ENCODE measurements around the gene PIGU.

DNA sequence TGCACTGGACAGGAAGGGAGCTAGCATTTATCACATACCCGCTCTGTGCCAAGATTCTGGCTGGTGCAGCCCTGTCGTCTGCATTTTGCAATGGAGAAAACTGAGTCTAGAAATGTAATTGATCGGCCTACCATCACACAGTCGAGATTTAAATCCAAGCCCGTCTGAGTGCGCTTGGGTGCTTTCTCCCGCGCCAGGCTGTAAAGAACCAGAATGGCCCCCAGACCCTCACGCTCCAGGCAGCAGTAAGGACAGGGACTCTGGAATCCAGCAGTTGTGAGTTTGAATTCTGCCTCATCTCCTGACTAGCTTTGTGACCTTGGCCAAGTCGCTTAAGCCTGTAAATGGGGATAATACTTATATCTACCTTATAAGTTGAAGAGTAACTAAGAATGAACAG, 149.9 kb downstream of the PIGU start:
- TF ChIP-seq POLR2A (IDR thresholded peaks at IDR 0.05) = no peak
- TF ChIP-seq, protein P1, sequence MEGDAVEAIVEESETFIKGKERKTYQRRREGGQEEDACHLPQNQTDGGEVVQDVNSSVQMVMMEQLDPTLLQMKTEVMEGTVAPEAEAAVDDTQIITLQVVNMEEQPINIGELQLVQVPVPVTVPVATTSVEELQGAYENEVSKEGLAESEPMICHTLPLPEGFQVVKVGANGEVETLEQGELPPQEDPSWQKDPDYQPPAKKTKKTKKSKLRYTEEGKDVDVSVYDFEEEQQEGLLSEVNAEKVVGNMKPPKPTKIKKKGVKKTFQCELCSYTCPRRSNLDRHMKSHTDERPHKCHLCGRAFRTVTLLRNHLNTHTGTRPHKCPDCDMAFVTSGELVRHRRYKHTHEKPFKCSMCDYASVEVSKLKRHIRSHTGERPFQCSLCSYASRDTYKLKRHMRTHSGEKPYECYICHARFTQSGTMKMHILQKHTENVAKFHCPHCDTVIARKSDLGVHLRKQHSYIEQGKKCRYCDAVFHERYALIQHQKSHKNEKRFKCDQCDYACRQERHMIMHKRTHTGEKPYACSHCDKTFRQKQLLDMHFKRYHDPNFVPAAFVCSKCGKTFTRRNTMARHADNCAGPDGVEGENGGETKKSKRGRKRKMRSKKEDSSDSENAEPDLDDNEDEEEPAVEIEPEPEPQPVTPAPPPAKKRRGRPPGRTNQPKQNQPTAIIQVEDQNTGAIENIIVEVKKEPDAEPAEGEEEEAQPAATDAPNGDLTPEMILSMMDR (IDR thresholded peaks at IDR 0.05) = no peak

Measured in lower leg skin (tissue), 3 donors.